BLaER1 (cell line): ENCODE data around the gene MS4A4A.
A peak's percentile ranks its signal among the peaks of the same experiment; 100 is the strongest.
"Not testable (repeated sequence)": the region's sequence is repeated elsewhere in the genome, so short reads cannot be mapped to it uniquely, and the experiment has no call there.

Experiments
- H3K27ac ChIP-seq: shearing (Covaris generic); formaldehyde crosslinking; 2 replicates; pipeline ENCODE4 v1.8.1; 2022
- H3K27me3 ChIP-seq: shearing (Covaris generic); formaldehyde crosslinking; 2 replicates; pipeline ENCODE4 v1.8.1; 2022
- H3K36me3 ChIP-seq: shearing (Covaris generic); formaldehyde crosslinking; 2 replicates; pipeline ENCODE4 v1.8.1; 2022
- H3K4me1 ChIP-seq: shearing (Covaris generic); formaldehyde crosslinking; 2 replicates; pipeline ENCODE4 v1.8.1; 2022
- H3K4me2 ChIP-seq: shearing (Covaris generic); formaldehyde crosslinking; 2 replicates; pipeline ENCODE4 v1.8.1; 2022
- H3K4me3 ChIP-seq: shearing (Covaris generic); formaldehyde crosslinking; 2 replicates; pipeline ENCODE4 v1.8.1; 2022
- H3K9ac ChIP-seq: shearing (Covaris generic); formaldehyde crosslinking; 2 replicates; pipeline ENCODE4 v1.8.1; 2022
- H3K9me3 ChIP-seq: shearing (Covaris generic); formaldehyde crosslinking; 2 replicates; pipeline ENCODE4 v1.8.1; 2022
- H4K20me1 ChIP-seq: shearing (Covaris generic); formaldehyde crosslinking; 2 replicates; pipeline ENCODE4 v1.8.1; 2022
- Cebpa-rat ChIP-seq: shearing (Covaris generic); IDR thresholded peaks from 2 replicates; pipeline ENCODE4 v1.8.1; 2022

Gene MS4A4A

DNA sequence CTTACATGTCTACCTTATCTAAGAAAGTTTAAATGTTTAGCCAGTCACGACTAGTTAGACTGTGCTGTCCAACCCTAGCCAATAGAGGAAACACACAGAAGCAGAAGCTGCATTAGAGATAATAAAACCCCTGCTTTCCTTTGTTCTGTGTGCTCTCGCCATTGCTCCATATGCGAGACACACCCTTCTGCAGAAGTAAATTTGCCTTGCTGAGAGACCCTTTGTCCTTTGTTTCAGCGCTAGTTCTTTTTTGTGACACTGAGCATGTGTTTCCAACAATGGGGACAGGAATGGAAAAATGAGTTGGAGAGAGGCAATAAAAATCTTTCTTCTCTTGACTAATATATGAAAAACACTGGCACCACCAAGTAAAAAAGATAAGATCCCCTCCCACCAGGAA, 19.5 kb upstream of the MS4A4A start:
- no peak for TF ChIP-seq Cebpa-rat
- Histone ChIP-seq H3K4me2 (no peak overlapping the region), H3K9me3 (peaks cover 21% of the 10 kb centered on the region), H3K4me3 (no peak overlapping the region), H3K4me1 (0 out of 2 replicates have a peak, but pooled peaks cover under 1% of the 10 kb centered on the region), H3K9ac (no peak overlapping the region), H3K27ac (no peak overlapping the region), H4K20me1 (no peaks in the 10 kb centered on the region), H3K36me3 (no peaks in the 10 kb centered on the region), H3K27me3 (no peaks in the 10 kb centered on the region)

GRCh38 chr11:60263402-60263801, 17.1 kb upstream of the MS4A4A start:
- Histone ChIP-seq H3K9ac (no peak overlapping the region), H3K9me3 (peaks cover 21% of the 10 kb centered on the region), H4K20me1 (no peaks in the 10 kb centered on the region), H3K27ac (no peak overlapping the region), H3K36me3 (no peaks in the 10 kb centered on the region), H3K4me2 (no peak overlapping the region), H3K4me3 (no peak overlapping the region), H3K4me1 (0 out of 2 replicates have a peak, but pooled peaks cover 6% of the 10 kb centered on the region), H3K27me3 (no peaks in the 10 kb centered on the region)
- no peak for TF ChIP-seq Cebpa-rat

DNA sequence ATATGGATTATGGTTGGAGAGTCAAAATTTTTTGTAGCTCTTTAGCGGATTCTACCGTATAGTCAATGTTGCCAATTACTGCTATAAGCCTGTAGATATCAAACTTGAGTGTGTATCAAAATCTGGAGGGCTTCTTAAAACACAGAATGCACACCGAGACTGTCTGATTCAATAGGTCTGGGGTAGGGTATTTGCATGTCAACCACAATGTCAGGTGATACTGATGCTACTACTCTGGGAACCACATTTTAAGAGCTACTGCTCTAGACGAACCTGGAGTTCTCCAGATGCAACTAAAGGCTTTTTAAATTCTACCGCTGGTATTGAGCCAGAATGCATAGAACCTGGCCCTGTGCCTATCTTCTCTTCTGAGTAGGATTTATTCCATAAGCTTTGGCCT, 15.8 kb upstream of the MS4A4A start:
- Histone ChIP-seq H3K4me3 (no peak overlapping the region), H3K36me3 (no peaks in the 10 kb centered on the region), H4K20me1 (no peaks in the 10 kb centered on the region), H3K27me3 (no peaks in the 10 kb centered on the region), H3K27ac (no peak overlapping the region), H3K9ac (no peak overlapping the region), H3K4me2 (no peak overlapping the region), H3K4me1 (0 out of 2 replicates have a peak, but pooled peaks cover 6% of the 10 kb centered on the region), H3K9me3 (peaks cover 22% of the 10 kb centered on the region)
- no peak for TF ChIP-seq Cebpa-rat

DNA sequence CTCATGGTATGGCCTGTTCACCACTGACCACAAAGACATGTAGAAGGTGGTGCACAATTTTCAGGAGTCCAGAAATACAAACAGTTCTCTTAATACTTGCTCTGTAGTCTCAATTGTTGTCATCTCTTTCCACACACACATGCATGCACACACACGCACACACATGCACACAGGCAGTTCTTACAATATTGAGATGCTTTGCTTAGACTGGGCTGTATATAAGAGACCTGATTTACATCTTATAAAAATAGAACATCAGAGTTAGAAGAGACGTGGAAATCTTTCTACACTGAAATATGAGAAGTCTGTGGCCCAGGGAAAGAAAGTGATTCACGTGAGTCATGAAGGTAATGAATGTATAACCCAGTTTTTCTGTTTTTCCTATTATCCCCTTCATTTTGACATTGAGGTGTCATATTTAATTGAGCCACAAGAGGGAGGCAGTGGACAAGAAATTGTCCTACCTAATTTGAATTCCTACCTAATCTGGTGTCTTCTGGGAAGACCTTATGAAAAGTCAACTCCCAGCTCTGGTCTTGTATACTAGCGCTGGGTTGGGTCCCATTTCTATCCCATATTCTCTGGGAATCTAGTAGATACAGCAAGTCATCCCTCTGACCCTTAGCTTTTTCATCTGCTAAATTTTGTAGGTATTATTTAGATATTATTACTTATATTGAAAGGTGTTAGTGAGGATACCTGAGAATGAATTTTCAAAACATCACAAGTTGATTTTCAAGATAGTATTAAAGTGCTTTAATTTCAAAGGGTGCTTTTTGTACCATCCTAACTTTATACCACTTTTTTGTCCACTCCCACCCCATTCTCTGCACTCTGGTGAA, 14.9 kb upstream of the MS4A4A start:
- Histone ChIP-seq H3K27ac (no peak overlapping the region), H4K20me1 (no peaks in the 10 kb centered on the region), H3K36me3 (no peaks in the 10 kb centered on the region), H3K4me2 (no peak overlapping the region), H3K9ac (no peak overlapping the region), H3K27me3 (no peaks in the 10 kb centered on the region), H3K9me3 (peaks cover 24% of the 10 kb centered on the region), H3K4me3 (no peak overlapping the region), H3K4me1 (0 out of 2 replicates have a peak, but pooled peaks cover 6% of the 10 kb centered on the region)
- no peak for TF ChIP-seq Cebpa-rat

DNA sequence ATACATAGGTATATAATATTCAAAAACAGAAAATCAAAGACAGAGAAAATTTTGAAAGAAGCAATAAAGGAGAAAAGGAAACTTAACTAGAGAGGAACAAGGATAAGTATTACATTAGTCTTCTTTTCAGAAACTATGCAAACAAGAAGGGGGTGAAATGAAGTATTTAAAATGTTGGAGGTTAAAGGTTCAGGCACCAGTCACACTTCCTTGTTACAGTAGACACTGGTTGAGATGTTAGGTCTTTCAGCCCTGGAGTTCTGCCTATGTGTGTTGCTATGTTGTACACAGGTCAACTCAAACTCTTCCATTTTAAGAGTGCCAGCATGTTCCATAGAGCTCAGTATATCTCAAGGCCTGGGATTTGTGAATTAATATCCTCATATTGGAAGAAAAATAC, 6.0 kb upstream of the MS4A4A start:
- H3K36me3 ChIP-seq = no peaks in the 10 kb centered on the region
- no peak overlapping the region for H3K4me3 ChIP-seq
- H3K4me1 ChIP-seq = peaks cover 2% of the 10 kb centered on the region
- no peaks in the 10 kb centered on the region for H4K20me1 ChIP-seq
- no peaks in the 10 kb centered on the region for H3K27me3 ChIP-seq
- H3K4me2 ChIP-seq = no peak overlapping the region
- no peak overlapping the region for H3K27ac ChIP-seq
- H3K9me3 ChIP-seq = peaks cover 27% of the 10 kb centered on the region
- no peak overlapping the region for H3K9ac ChIP-seq
- no peak for TF ChIP-seq Cebpa-rat

- Histone ChIP-seq H4K20me1 (no peaks in the 10 kb centered on the region), H3K27me3 (no peaks in the 10 kb centered on the region), H3K27ac (peak overlapping the region; percentile 65), H3K4me3 (peak overlapping the region; percentile 20; the same call in 1 of the 2 replicates), H3K9me3 (peaks cover 15% of the 10 kb centered on the region), H3K36me3 (no peaks in the 10 kb centered on the region), H3K9ac (no peak overlapping the region), H3K4me2 (peak overlapping the region; percentile 71), H3K4me1 (peaks cover 27% of the 10 kb centered on the region)
- no peak for TF ChIP-seq Cebpa-rat
Observed at GRCh38 chr11:60281485-60281884, 1.0 kb downstream of the MS4A4A start.

DNA sequence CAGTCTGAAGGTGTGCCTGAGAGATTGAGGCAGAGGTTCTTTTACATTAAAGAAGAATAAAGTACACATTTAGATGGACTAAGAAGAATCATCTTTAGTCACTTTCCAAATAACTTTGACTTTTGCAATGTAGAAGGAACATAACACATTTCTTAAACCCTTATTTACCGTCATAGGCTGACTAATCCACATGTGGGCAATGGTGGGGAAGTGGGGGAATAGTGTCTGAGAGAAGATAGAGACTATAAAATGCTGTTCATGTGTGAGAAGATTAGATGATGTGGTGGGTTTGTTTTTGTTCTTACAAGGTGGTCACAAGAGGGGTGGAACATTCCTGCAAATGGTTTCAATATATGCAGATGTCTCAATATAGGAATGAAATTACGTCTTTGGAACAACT, 1.8 kb downstream of the MS4A4A start:
- H3K4me1 ChIP-seq = peaks cover 27% of the 10 kb centered on the region
- no peak for TF ChIP-seq Cebpa-rat

DNA sequence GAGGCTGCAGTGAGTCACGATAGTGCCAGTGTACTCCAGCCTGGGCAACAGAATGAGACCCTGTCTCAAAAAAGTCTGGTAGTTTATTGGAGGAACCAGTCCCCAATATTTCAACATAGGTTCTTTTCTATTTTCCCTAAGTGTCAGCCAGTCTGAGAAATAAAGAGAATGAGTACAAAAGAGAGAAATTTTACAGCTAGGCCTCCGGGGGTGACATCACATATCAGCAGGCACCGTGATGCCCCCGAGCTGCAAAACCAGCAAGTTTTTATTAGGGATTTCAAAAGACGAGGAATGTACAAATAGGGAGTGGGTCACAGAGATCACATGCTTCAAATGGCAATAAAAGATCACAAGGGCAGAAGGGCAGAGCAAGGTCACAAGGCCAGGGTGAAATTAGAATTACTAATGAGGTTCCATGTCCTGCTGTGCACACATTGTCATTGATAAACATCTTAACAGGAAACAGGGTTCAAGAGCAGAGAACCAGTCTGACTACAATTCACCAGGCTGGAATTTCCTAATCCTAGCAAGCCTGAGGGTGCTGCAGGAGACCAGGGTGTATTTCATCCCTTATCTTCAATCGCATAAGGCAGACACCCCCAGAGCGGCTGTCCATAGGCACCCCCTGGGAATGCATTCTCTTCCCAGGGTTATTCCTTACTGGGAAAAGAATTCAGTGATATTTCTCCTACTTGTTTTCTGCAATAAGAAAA, 5.1 kb downstream of the MS4A4A start:
- not testable (repeated sequence) for H3K36me3 ChIP-seq, H3K4me2 ChIP-seq, H3K9ac ChIP-seq, H4K20me1 ChIP-seq, H3K27ac ChIP-seq, H3K4me3 ChIP-seq, H3K27me3 ChIP-seq
- H3K9me3 ChIP-seq = peaks cover 21% of the 10 kb centered on the region; the same call in 1 of the 2 replicates
- peaks cover 25% of the 10 kb centered on the region for H3K4me1 ChIP-seq

More for the DNA sequence above, 1.8 kb downstream of the MS4A4A start:
- no peak overlapping the region for H3K27ac ChIP-seq
- H3K9ac ChIP-seq = no peak overlapping the region
- H4K20me1 ChIP-seq = no peaks in the 10 kb centered on the region
- no peaks in the 10 kb centered on the region for H3K27me3 ChIP-seq
- H3K9me3 ChIP-seq = peaks cover 7% of the 10 kb centered on the region
- H3K4me2 ChIP-seq = no peak overlapping the region
- H3K36me3 ChIP-seq = no peaks in the 10 kb centered on the region
- H3K4me3 ChIP-seq = no peak overlapping the region

- H3K4me1 ChIP-seq = peaks cover 11% of the 10 kb centered on the region
- 0 out of 2 replicates have a peak overlapping the region, but pooled peaks have one; percentile 5 for H3K4me2 ChIP-seq
- no peaks in the 10 kb centered on the region for H4K20me1 ChIP-seq
- H3K27me3 ChIP-seq = no peaks in the 10 kb centered on the region
- H3K9ac ChIP-seq = no peak overlapping the region
- TF ChIP-seq Cebpa-rat = no peak
- H3K27ac ChIP-seq = no peak overlapping the region
- no peaks in the 10 kb centered on the region for H3K36me3 ChIP-seq
- 0 out of 2 replicates have a peak, but pooled peaks cover 14% of the 10 kb centered on the region for H3K9me3 ChIP-seq
- H3K4me3 ChIP-seq = no peak overlapping the region
Observed at GRCh38 chr11:60288531-60288930, 8.1 kb downstream of the MS4A4A start.

DNA sequence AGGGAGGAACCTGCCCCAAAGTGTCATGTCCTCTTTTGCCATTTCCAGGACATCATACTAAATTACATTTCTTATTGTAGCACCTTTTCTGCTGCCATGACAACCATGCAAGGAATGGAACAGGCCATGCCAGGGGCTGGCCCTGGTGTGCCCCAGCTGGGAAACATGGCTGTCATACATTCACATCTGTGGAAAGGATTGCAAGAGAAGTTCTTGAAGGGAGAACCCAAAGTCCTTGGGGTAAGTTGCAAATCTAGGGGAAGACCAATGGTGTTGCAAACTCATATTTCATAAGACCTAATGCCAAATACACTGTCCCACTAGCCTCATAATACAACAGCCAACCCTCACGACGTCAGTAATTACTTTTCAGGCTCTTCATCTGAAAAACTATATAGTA, 11.7 kb downstream of the MS4A4A start:
- no peak for TF ChIP-seq Cebpa-rat
- Histone ChIP-seq H3K4me1 (peaks cover 11% of the 10 kb centered on the region), H3K4me2 (no peak overlapping the region), H3K36me3 (no peaks in the 10 kb centered on the region), H3K27ac (no peak overlapping the region), H4K20me1 (no peaks in the 10 kb centered on the region), H3K27me3 (no peaks in the 10 kb centered on the region), H3K9me3 (0 out of 2 replicates have a peak, but pooled peaks cover 14% of the 10 kb centered on the region), H3K9ac (no peak overlapping the region), H3K4me3 (no peak overlapping the region)
